NCI-H1092 (cell line): ENCODE measurements around the gene IVNS1ABP.
"Not testable (repeated sequence)": the region's sequence is repeated elsewhere in the genome, so short reads cannot be mapped to it uniquely, and the experiment has no call there.

ENCODE experiments used
- DNase-seq: peaks from one replicate; lab custom pipeline; 2025; lab: John Stamatoyannopoulos, UW

The IVNS1ABP gene

DNA sequence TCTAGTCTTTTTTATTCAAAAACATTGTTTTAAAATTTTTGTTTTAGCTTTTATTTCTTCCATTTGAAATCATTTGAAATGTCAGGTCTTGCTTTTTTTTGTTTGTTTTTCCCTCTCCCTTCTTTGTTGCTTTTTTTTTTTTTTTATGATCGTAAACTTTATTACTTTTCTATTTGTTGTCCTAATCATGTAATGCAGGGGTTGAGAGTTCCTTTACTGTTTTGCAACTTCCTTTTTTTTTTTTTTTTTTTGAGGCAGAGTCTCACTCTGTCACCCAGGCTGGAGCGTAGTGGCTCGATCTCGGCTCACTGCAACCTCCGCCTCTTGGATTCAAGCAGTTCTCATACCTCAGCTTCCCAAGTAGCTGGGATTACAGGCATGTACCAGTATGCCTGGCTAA lies 24.8 kb downstream of the IVNS1ABP start:
- no peak for DNase-seq

DNA sequence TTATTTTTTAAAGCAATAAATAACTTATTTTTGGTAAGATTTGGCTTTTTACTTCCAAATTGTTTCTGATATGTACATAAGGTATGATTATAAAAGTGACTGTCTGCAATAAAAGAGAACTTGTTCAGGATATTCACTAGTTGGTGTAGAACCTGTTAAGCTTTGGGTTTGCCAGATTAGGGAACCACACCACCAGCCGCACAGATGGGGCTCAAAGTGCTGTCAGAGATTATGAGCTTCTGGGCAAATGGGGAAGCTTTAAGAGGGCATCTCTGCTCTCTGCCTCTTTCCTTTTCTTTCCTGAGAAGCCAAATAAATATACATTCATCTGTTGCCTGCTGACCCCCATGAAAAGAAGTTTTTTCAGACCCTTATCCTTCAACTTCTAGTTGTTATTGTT lies 25.4 kb downstream of the IVNS1ABP start:
- DNase-seq, result no peak

DNA sequence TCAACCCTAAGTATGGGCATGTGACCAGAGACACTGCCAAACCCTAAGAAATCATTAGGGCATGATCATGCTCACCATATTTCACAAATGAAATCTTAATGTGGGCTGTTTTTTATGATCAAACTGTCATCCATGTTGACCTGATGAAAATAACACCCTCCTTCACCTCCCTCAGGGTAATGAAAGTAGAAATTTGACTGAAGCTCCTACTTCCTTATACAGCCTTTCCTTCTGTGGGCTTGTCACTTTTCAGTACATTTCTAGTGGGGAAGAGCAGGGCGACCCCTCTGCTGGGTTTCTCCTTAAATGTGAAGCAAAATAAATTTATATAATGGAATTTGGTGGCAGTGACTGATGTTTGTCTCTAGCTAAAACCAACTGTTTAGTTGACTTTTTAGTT lies 25.9 kb downstream of the IVNS1ABP start:
- DNase-seq, result no peak

DNA sequence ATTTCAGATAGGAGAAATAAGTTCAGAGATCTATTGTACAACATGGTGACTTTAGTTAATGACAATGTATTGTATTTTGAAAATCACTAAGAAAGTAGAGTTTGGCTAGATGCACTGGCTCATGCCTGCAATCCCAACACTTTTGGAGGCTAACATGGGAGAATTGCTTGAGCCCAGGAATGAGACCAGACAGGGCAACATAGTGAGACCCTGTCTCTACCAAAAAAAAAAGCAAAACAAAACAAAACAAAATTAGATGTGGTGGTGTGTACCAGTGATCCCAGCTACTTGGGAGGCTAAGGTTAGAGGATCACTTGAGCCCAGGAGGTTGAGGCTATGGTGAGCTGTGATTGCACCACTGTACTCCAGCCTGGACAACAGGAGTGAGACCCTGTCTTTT lies 27.2 kb downstream of the IVNS1ABP start:
- no peak for DNase-seq

DNA sequence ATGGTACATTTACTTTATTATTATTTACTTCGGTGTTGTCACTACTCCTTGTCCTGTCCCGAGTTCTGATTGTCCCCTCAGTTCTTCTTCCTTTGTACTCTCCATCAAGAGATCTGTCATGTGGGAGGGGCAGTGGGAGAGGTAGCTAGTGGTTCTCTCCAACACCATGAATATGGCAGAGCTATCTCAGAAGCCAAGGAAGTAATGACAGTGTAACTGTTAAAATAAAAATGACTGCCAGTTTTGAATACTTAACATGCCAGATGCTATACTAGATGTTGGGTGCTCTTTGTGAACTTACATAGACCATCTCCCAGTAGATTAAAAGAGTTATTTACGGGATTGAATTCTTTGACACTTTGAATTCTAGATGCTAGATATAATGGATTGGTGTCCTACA lies 28.6 kb downstream of the IVNS1ABP start:
- no peak for DNase-seq

DNA sequence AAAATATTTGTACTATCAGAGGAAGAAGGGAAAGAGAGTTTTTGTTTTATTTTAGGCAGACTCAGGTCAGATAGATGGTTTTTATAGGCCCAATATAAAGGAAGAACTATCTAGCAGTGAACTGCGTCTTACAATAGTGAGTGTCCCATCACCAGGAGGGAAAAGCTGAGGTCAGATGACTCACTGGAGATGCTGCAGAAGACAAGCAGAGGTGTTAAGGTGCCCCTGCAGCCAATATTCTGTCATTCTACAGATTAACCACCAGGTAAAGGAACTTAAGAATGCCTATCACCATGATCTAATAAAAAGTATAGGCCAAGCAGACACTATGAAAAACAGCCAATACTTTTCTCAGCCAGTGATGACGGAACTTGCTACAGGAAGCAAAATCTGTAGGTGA lies 29.6 kb downstream of the IVNS1ABP start:
- DNase-seq, result no peak

DNA sequence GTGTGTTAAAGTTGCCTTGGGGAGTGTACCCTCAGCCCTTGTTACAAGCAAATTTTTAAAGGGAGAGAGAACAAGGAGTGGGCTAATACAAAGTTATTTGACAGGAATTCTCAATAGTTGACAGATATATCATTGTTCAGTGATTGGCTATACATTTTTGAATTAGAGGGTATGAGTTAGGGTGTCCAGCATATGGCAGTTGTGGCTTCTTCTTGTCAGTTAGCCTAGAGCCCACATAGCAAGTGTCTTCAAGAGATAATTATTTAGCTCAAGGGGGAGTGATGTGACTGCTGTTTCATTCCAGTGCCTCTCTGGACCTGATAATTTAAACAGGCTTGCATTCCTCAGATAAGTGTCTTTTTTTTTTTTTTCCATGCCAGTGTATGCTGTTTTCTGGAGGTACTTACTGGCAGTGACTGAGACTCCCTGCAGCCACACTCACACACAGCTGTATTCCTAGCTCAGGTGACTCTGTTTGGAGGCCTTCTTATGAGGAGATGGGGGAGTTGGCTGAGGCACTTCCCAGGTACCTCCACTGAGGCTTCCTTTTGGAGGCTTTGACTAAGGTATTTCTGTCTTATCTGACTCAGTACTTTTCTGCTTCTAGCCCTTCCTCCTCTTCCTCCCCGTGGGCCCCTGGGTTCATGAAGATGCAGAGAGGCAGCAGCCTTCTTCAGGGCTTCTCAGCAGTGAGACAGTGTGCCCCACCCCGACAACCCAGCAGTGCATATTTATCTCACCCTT lies 32.3 kb downstream of the IVNS1ABP start:
- DNase-seq, result no peak

DNA sequence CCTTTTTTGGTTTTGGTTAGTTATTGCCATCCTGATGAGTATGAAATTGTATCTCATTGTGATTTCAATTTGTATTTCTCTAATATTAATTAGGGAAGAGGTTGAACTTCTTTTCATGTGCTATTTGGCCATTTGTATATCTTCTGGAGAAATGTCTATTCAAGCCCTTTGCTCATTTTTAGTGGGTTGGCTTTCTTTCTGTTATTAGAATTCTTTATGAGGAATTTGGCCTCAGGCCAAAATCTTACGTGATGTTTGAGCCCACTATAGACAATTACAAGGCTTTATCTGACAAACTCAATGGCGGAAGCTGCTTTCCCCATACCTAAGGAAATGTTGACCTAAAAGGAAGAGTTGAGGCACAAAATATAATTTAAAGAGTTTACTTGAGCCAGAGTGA lies 32.9 kb downstream of the IVNS1ABP start:
- DNase-seq, result no peak

DNA sequence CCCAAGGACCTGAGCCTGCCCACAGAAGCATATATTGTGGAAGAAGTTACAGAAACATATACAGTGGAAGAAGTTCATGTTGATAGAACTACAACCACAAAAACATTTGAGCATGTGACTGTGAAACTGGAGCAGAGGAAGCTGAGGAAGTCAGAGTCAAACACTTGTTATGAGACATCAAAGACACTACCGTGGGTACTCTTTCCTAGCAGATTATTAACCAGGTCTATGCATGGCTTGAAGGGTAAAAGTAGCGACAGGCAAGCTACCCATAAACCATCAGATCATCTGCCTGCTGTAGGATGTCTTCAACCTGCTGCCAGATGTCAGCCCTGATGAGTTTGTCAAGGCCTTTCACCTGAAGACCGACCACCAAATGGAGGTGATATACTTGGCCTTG lies 35.8 kb downstream of the IVNS1ABP start:
- DNase-seq, result no peak

DNA sequence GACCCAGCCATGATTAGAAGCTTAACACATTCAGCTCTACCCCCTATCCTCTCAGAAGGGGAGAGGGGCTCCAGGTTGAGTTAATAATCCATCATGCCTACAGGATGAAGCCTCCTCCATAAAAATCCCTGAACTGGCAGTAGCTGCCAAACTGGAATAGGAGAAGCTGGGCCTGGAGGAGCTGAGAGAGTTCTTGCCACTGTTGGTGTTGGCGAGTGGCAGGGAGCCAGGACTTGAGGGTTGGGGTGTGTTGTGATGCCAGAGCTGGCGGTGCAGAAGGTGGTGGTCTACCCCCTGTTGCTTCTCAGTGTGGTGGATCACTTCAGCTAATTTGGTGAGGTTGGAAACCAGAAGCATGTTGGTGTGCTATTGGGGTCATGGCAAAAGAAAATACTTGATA lies 36.5 kb downstream of the IVNS1ABP start:
- no peak for DNase-seq

DNA sequence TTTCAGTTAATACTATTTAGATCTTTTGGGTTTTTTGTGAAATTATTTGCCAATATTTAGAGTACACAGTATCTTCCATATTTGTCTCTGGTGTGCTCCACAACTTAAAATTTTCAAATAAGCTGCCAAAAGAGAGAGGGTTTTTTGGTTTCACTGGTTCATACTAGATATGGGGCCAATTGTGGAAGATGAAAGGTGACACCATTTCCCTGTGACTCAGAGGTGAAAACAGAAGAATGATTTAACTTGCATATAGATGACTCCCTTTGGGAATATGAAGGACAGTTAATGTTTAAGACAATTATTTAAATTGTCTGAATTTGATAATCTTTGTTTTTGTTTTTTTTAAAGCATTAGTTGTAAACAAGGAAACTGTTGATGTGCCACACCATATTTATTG lies 37.5 kb downstream of the IVNS1ABP start:
- DNase-seq, result no peak

DNA sequence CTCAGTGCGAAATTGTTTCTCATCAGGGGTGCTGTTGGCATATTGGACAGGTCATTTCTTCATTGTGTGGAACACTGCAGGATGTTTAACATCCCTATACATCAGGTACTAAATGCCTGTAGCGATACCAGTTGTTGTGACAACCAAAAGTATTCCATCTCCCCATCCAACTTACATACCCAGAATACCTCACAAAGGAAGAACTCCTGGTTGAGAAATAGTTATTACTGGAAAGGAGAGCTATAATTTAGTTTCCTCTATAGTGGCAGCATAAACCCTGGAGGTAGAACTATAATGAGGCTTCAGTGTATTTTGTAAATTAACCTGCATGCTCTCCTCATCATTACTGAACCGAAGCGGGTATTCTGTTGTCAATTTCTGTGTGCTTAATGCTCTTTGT lies 45.1 kb downstream of the IVNS1ABP start:
- no peak for DNase-seq

DNA sequence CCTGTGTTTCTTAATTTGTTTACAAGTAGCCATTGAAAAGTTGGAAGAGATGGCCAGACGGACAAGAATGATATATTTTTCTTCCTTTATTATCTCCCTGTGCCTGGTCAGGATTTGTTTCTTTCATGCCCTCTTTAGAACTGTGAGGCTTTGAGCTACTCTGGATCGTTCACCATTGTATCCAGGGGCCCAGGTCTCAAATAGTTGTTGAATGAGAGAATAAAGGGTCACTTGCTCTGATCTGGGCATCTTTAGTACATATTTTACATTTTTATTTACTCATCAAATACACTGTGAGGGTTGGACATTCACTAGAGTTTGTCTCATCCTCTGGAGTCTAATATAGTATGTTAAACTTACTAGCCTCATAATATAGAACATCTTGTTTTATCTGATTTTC lies 48.7 kb downstream of the IVNS1ABP start:
- no peak for DNase-seq

DNA sequence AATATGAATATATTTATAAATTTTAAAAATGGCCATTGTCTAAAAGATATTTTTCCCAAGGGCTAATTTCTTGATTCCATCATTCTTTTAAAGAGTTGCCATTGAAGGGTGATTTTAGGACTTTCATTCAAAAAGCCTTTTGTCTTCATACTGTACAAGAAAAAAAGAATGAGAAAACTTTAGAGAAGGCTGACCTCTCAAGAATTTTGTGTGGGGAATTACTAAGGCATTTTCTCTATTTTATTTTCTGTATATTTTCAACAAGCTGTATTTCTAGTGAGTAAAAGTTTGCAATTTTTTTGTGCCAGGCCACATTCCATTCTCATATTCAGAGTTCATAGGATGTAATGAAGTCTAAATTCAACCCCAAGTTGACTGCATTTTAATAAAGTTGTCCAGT lies 49.3 kb downstream of the IVNS1ABP start:
- DNase-seq, result no peak

DNA sequence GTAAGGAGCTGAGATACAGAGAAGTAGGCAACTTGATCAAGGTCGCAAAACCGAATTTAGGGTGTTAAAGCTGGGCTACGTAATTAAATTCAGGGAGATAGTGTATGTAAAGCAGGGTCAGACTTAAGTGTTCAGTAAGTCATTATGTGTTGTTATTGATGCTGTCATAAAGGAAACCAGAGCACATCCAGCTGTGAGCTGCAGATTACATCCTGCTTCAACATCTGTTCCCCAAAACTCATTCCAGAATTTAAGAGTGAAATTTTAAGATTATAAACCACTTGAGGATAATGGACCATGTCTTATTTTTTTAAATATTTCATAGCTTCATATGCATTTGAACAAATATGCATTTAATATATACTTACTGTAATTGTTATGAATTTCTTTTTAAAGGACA lies 49.7 kb downstream of the IVNS1ABP start:
- DNase-seq, result no peak

DNA sequence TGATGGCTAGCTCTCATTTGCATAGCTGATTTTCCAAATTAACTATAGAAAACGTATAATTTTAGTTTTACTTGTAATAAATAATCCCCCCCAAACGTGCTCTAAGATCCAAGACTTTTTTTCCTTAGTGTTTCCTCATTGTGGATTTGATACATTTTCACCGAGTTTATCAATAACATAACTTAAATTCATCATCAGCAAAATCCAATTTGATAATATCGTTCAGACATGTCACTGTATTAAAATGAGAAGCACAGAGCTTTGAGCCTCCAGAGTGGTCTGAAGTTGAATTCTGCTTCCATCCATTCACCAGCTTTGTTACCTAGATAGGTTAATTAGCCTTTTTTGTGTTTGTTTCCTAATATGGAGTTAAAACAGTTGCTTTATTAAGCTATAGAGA lies 51.7 kb downstream of the IVNS1ABP start:
- DNase-seq, result no peak

DNA sequence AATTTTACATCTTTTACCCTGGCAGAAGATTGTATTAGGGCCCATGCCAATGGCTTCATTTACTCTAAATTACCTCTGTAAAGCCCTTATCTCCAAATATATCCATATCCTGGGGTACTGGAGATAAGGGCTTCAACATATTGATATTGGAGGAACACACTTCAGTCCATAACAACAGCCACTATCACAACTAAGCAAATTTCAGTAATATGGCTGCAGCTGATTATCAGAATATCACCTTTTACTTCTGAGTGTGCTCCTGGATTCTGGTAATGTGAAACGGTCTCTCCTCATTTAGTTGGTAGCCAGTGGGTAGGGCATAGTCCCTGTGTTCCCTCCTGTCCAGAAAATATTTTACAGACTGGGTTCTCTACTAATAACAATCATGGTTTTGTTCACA lies 53.3 kb downstream of the IVNS1ABP start:
- no peak for DNase-seq

DNA sequence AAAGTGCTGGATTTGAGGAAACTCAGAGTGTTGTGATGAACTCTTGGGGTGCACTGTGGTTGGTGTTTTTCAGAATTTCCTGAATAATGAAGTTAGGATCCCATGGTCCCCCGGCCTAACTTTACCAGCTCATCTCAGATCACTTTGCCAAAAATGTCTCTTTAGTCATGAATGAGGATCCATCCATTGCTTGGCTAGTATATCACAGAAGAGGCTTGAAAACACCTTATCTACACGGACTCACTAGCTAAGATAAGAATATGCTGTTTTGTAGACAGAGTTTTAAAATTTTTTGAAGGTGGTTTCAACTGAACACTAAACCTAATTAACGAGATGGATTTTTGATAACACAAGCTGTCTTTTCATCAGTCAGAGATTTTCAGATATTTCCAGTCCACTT lies 53.8 kb downstream of the IVNS1ABP start:
- no peak for DNase-seq

DNA sequence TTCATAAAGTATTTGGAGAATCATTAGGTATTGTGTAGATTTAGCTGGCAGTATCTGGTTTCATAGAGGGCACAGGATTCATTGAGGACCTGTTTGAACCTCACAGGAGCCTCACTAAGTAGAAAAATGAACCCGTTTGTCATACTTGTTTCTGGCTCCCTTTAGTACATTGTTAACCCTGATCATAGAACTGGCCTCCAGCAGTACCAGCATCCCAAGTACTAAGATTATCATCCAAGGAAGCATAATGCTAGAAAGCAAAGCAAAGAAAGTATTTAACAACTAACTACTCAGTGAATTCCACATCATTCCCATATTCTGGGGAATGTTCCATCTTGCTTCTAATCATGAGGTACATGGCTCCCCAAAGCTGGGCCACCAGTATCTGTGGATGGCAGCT lies 54.9 kb downstream of the IVNS1ABP start:
- DNase-seq, result no peak

DNA sequence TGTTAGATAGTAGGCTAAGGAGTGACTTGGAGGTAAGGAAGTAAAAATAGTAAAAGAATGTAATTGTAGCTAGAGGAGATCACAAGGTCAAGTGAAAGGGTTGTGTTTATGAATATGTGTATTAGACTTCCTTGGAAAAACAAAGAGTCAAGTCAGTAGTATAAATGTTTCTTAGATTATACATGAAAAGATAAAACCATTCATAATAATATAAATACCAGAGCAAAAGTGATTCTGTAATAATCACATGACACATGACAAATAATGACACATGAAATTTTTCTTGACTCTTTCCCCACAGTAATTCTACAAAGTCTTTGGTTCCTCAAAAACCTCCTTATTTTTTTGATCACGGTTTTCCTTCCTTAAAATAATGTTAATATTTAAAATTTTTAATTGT lies 56.4 kb downstream of the IVNS1ABP start:
- no peak for DNase-seq

DNA sequence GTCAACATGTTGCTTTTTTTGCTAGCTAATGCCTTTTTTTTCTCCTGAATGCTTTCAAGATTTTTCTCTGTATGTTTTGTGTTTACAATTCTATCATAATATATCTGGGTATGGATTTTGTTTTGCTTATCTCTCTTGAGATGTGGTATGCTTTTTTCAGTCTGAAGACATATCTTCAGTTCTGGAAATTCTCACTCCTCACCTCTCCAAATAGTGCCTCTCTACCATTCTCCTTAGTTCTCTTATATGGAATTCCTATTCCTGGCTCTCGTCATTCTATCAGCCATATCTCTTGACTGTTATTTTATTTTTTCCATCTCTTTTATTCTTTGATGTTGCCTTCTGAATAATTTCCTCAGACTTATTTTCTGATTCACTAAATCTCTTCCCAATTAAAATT lies 58.4 kb downstream of the IVNS1ABP start:
- no peak for DNase-seq

DNA sequence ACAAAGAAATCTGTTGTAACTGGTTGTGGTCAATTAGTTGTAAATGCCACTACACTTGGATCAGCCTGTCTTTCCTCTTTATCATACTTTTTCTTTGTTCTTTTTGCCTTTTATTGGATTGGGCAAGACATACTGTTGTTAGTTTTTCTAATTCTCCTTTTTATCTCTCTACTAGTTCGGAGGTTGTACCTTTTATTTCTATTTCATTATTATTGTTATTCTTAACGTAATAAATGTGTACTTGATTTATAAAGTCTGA lies 59.2 kb downstream of the IVNS1ABP start:
- DNase-seq, result no peak

DNA sequence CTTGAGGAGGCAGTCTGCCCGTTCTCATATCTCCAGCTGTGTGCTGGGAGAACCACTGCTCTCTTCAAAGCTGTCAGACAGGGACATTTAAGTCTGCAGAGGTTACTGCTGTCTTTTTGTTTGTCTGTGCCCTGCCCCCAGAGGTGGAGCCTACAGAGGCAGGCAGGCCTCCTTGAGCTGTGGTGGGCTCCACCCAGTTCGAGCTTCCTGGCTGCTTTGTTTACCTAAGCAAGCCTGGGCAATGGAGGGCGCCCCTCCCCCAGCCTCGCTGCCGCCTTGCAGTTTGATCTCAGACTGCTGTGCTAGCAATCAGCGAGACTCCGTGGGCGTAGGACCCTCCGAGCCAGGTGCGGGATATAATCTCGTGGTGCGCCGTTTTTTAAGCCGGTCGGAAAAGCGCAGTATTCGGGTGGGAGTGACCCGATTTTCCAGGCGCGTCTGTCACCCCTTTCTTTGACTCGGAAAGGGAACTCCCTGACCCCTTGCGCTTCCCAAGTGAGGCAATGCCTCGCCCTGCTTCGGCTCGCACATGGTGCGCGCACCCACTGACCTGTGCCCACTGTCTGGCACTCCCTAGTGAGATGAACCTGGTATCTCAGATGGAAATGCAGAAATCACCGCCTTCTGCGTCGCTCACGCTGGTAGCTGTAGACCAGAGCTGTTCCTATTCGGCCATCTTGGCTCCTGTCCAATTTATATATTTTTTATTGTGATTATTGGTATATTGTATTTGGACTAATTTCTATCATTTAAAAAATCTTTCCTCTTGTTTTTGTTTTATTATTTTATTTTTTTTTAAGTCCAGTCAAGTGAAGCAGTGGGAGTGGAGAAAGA lies 59.7 kb downstream of the IVNS1ABP start:
- not testable (repeated sequence) for DNase-seq

DNA sequence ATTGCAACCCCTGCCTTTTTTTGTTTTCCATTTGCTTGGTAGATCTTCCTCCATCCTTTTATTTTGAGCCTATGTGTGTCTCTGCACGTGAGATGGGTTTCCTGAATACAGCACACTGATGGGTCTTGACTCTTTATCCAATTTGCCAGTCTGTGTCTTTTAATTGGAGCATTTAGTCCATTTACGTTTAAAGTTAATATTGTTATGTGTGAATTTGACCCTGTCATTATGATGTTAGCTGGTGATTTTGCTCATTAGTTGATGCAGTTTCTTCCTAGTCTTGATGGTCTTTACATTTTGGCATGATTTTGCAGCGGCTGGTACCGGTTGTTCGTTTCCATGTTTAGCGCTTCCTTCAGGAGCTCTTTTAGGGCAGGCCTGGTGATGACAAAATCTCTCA lies 61.4 kb downstream of the IVNS1ABP start:
- DNase-seq, result not testable (repeated sequence)
